OCI-LY3 (cell line): ENCODE data around the gene VAC14.

ENCODE experiments used
- CTCF ChIP-seq: fragments of 200-600, 300-600 bp; sonication (generic); IDR thresholded peaks from 2 replicates; pipeline ENCODE4 v1.5.1; 2014; ENCODE audit warnings: antibody characterized with exemption, low read length, low read depth
- EZH2phosphoT487 ChIP-seq: fragments of 200-600 bp; shearing (Covaris generic); IDR thresholded peaks from 2 replicates; pipeline ENCODE4 v1.6.1; 2018; ENCODE audit warnings: antibody characterized with exemption, mixed run types, low read depth

DNA sequence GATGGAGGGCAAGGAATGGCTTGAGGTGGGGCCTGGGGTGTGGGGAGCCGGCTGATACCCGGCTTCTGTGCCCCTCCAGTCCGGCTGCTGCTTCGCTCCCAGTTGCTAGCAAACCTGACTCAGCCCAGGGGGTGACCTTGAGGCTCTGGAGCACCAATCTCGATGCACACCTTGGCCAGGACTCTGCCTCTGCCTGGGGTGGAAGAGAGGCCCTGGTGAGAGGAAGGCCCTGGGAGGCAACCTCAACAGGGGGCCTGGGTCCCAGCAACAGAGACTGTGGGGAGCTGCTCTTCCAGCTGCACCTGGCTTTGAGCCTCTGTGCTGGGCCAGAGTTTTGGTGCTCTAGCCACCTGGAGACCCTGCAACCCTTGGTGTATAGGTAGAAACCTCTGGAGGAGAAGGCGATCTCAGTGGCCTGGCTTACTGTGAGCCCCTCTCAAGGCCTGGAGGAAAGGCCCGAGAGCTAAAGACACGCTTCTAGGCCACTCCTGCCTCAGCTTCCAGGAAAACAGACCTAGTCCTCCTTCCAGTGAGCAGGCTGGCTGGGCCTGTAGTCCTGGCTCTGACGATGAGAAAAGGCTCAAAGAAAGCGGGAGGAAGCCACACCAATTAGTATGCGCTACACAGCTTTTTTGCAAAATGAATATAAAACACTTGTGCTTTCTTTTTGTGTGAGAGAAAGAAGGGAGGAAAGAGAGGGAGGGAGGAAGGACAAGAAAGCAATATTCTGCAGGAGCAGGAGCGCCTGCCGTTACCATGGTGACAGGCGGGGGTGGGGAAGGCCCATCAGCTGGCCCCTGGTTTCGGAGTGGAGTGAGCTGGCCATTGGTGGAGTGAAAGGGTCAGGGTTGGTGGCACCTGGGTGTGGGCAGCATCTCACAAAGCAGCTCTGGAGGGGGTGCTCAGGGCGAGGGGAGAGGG lies 51.0 kb downstream of the VAC14 start:
- TF ChIP-seq CTCF (no peak), EZH2phosphoT487 (no peak)
